CD4-positive, alpha-beta T cell treated with Interleukin-6 for 4 hours (primary cell): ENCODE measurements around the gene NPHP4.

Experiments used
- DNase-seq: peaks from one replicate; pipeline ENCODE4 v3.0.0-alpha.2; 2020; ENCODE audit warnings: mixed read lengths

NPHP4 gene

DNA sequence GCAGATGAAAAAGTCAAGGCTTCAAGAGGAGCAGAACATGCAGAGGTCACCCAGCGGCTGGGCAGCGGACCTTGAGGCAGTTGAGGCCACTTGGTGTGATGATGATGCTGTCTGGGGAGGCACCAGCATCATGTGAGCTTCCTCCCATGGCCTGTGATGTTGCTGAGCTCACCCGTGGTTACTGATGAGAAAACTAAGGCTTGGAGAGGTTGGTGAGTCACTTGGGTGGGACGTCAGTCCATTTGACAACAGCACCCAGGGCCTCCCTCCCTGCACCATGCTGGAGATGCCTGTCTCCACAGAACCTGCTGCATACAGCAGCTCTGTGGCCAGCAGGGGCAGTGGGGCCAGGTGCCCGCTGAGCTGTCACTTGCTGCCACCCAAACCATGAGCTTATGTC is 146.8 kb downstream of the NPHP4 start:
- DNase-seq: no peak

- DNase-seq: no peak
Observed at GRCh38 chr1:5844442-5844841, 147.8 kb downstream of the NPHP4 start.

GRCh38 chr1:5843521-5844096 is 148.6 kb downstream of the NPHP4 start:
- DNase-seq: no peak

GRCh38 chr1:5842679-5843078 is 149.5 kb downstream of the NPHP4 start:
- no peak for DNase-seq

- DNase-seq: no peak
Observed at GRCh38 chr1:5840551-5841001, 151.6 kb downstream of the NPHP4 start.

DNA sequence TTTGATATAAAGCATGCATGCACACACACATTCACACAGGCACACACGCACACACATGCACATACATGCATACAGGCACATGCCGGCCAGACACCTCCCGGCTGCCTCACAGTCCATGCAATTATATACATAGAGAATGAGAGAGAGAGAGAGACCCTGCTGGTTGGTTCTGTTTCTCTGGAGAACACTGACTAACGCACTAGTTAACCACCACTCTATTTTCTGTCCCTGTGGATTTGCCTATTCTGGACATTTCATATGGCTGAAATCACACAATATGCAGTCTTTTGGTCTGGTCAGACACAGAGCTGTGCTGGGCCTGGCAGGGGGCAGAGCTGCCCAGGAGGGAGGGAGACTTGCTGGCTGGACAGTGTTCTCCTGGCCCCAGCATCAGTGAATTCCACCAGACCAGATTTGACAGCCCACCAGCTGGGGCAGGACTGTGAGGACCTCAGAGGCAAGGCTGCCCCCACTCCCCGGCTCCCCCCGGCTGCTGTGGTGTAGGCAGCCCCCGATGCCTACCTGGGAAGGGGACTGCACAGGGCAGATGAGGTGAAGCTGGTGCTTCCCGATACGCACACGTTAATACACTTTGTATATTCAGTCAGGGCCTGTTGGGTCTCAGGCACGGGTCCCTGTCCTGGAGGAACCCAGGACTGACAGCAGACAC is 152.2 kb downstream of the NPHP4 start:
- DNase-seq: no peak

DNA sequence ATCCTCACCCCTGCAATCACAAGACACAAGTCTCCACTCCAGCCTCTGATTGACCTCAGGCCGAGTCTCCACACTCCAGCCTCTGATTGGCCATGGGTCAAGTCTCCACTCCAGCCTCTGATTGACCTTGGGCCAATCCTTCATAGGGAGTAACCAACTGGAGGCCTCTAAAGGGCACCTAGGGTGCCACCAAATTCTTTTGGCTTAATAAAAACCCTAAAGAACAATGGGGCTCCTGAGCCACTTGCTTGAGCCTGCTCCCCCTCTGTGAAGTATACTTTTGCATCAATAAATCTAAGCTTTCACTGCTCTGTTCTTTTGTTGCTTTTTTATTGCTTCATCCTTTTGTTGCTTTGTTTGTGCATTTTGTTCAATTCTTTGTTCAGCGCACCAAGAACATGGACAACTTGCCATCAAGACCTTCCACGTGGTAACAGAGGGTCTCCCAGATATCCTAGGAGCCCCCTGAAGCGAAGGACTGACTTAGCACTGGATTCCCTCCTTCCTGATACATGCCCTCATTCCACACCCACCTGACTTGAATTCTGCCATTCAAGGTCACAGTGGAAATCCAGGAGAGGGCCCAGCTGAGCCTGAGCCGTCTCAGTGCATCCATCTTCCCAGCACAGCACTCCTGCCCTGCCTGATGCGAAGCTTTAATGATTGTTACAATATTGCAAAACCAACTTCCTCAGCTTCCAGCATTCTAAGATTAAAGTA is 152.9 kb downstream of the NPHP4 start:
- no peak for DNase-seq

DNA sequence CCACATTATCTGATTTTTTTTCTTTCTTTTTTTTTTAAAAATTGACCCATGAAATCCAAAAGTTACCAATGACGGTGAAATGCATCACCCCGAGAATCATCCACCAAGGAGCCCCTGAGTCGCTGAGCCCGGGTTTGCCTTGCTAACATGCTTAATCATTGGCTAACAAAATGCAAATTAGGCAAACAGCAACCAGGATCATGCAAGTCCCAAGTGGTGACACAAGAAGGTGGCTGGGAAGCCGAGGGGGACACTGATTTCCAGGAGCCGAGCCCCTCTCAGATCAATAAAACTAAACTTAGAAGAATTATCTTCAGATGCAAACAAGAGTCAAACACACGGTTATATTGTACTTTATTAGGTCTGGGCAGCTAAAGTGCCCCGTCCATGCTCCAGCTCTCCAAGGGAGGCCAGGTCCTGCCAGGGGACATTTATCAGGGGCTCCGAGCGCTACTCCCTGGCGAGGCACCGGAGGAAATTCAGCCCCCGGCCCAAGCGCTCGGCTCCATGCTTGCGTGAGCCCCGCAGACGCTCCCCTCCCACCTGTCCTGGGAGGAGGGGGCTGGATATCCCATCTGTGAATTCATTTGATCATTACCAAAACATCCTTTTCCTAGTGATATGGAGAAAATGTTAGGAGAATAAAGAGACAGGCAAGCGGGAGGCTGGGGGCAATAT is 154.1 kb downstream of the NPHP4 start:
- DNase-seq: no peak

DNA sequence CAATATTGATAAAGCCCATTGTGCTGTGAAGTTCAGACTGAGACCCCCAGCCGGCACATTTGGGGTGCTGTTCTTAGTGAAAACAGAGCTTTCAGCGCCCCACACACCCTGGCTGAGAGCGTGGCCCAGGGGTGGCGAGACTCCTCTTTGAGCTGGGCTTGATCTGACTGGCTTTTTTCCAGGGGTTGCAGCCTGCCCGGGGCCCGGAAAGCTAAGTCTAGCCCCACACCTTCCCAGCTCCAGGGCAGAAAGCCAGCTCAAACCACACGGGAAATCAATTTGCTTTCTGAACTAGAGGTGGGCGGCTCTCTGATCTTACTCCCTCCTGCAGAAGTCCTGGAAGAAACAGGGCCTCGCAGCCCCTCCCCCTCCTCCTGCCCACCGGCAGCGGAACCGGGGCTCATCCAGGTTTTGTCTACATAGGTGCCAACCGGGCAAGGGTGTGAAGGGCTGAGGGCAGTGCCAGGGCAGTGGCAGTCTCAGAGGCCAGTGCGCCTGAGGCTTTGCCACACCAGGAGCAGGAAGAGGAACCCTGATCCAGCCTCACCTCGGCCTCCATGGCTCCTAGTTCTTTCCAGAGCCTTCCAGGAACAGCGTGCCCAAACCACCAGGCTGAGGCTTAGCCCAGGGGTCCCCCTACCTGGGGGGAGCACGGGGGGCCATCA is 155.3 kb downstream of the NPHP4 start:
- DNase-seq: no peak

- DNase-seq: no peak
Observed at GRCh38 chr1:5835179-5835562, 157.1 kb downstream of the NPHP4 start.

- DNase-seq: no peak
Observed at GRCh38 chr1:5834477-5835178, 157.6 kb downstream of the NPHP4 start.

DNA sequence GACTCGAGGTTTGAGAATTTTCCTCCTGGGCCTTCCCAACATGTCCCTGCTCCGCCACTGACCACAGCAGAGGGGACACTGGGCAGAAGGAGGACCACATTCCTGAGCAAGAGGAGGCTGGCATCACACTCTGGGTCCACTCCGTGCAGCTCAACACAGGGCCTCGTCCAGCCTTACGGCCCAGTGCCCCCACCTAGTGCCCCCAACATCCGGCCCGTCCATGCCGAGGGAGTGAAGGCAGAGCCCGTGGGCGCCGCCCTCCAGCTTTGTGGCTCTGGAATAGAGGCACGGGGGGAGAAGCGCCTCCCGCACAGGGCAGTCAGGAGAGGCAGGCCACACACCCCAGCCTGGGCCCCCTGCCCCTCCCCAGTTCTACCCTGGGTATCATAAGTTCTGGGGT is 158.3 kb downstream of the NPHP4 start:
- no peak for DNase-seq

DNA sequence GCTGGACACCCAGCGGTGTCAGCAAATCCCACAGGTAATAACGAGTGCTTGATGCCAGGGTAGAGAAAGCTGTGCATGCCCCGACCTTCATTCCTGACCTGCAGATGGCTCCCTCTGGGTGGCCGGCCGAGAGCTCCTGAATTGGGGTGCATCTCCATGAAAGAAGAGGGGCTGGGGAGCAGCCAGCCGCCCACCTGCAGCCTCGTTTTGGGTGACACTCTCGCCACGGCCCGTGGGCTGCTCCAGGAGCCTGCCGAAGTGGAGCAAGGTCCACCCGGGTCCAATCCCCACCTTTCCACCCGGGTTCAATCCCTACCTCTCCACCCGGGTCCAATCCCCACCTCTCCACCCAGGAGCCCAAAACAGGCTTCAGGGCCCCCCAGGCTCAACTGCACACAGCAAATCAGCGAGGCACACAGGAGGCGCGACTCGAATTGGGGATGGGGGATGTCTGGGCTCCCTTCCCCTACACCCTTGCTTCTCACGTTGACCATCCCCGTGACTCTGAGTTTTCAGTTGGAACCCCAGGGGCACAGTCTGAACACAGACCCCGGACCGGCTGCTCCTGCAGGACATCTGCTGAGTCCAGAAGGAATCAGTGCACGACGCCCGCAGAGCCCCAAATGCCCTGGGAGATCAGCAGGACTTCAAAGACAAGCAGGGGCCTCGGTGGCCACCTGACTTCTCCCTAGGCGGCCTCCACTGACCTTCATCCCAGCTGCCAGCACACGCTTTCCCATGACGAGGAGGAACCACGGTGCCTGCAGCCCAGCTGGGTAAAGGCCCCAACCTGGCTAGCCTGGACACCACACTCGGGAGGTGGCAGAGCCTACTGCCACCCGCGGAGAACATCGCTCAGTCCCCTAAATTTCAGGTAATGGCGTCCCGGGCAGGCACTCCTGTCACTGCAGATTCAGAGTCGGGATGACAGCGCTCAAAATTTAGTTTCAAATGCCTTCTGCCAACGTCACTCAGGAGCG is 159.0 kb downstream of the NPHP4 start:
- no peak for DNase-seq

- DNase-seq: no peak
Observed at GRCh38 chr1:5831600-5832335, 160.5 kb downstream of the NPHP4 start.

DNA sequence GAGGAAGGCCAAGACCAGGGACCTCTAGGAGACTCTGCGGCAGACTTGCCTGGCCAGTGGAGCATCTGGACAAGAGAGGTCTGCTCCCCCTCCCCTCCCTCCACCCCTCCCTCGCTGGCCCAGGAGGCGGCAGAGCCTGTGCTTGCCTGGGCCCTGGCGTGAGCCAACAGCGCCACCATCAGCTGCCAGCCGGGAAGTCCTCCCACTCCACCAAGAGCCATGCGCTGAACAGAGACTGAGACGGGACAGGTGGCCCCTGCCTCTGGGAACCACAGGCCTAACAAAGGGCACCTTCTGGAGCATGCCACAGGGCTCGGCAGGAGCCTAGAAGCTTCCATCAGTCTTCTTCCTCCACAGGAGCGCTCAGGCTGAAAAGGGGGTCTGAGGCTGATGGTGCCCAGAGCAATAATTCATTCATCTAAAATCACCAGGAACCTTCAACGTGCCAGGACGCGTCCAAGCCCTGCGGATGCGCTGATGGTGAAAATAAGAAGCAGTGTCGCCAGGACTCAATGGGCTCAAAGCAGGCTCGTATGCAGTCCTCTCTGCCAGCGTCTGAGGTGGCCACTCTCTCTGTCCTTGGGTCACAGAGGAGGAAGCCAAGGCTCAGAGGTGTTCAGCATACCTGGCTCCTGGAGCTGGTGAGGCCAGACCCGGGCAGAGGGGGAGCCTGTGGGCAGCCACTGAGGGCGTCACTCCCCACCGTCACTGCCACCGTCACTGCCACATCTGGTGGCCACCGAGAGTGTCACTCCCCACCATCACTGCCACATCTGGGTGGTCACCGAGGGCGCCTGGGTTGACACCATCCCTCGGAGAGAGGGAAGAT is 161.2 kb downstream of the NPHP4 start:
- DNase-seq: no peak

GRCh38 chr1:5829414-5829813 is 162.8 kb downstream of the NPHP4 start:
- no peak for DNase-seq

DNA sequence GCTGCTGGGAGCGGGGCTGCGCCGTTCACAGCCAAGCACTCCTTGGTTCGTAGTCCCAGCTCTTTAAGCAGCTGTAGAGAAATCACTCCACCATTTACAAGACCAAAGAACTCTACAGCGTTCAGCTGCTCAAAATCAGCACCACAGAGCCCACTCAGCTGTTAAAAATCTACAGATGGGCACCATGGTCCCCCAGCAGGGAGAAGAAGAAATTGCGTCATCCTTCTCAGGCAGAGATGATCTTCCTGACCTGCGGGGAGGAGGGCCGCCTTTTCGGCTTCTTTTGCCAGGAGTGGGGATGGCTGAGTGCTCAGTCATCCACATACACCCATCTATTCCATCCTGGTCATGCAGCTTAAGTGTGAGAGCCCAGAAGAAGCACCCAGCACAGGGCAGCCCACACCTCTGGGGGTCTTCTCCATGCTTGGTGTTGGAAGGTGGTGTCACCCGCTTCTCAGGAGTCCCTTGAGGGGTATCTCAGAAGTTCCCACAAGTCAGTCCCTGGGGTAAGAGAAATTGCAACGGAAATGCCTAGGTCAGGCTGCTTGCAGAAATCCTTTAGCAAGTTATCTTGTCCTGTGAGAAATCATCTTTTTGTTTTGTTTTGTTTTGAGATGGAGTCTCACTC is 163.8 kb downstream of the NPHP4 start:
- DNase-seq: no peak

DNA sequence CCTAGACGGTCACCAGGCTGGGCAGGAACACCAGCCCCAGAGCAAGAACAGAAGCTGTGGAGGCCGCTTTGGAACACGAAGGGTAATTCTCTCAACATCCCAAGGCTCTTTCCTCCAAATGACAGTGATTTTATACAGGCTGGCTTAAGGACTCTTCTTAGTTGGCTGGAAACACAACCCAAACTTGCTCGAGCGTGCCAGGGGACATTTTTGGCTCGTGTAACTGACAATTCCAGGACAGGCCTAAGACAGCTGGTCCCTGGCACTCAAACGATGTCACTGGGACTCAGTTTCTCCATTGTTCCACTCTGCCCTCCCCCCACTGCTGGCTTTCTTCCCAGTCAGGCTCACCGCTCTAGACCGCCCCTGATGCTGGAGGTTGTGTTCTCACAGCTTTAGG is 164.7 kb downstream of the NPHP4 start:
- no peak for DNase-seq

- DNase-seq: no peak
Observed at GRCh38 chr1:5826601-5827000, 165.6 kb downstream of the NPHP4 start.
